Tongue (tissue), 2 donors: ENCODE results near the gene ABLIM2. TPM values are rescaled to one million over a fixed set of nuclear protein-coding genes. Genes with fewer than 3 reads are reported as not detected.

Experiments
- DNase-seq: peaks from one replicate; pipeline ENCODE4 v3.0.0-alpha.2; 2015
- total RNA-seq: library from RNA; depleted of rRNA; stranded (reverse); fragments of >200 nt; gene quantifications from one replicate; pipeline ENCODE4 v1.2.3, GENCODE V29; 2014

Gene ABLIM2
- total RNA-seq: 44.2 TPM

DNA sequence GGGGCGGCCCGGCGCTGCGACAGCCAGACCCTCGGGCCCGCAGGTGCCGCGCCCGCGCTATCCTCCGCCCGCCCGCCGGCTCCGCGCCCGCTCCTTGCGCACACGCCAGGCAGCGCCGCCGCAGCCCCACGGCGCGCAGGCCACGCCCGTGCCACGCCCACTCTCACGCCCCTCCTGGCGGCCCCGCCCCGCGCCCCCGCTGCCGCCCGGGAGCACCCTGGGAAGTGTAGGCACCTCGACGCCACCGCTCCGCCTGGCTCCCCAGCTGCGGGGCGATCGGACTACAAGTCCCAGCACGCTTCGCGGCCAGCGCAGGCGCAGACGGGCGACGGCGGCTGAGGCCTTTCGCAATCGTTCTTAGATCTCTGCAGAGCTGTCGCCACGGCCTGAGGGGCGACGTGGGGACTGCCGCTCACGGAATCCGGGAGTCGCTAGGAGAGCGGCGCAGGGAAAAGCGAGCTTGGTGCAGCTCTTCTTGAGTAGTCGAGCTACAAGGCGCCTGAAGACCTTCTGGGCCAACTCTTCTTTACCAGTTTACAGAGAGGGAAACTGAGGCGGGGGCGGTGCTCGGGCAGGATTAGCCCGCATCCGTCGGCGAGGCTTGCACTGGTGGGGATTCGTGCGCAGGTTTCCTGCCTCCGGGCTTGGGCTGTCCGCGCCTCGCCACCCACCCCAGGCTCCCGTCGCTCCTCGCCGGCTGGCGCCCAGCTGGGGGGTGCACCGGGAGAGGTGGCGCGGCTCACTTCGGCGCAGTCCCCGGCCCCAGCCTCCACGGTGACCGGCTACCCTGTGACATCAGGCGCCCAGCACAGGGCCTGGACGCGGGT lies at the start of gene ABLIM2:
ABLIM2 (minus strand) TSS at position 104 of the 827 bp plus-strand sequence. CDS start 124 bp downstream, outside the sequence.
- peak; percentile 99 for DNase-seq

DNA sequence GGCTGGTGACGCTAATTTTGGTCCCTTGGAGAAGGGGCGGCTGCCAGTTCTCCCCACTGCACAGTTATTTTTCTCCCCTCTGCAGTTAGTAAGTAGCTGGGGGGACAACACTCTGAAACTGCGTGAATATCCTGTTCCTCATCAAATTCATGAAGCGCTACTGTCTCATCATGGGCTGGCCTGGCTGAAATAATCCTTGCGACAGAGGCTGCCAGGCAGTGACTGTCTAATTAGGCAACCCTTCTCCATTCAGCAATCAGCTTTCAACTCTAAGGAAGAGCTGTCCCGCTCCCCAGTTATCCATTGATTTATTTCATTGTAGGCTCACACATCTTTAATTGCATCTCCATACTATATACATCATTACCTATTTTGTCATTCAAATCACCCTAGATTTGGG lies 48.7 kb upstream of the ABLIM2 start:
- no peak for DNase-seq

DNA sequence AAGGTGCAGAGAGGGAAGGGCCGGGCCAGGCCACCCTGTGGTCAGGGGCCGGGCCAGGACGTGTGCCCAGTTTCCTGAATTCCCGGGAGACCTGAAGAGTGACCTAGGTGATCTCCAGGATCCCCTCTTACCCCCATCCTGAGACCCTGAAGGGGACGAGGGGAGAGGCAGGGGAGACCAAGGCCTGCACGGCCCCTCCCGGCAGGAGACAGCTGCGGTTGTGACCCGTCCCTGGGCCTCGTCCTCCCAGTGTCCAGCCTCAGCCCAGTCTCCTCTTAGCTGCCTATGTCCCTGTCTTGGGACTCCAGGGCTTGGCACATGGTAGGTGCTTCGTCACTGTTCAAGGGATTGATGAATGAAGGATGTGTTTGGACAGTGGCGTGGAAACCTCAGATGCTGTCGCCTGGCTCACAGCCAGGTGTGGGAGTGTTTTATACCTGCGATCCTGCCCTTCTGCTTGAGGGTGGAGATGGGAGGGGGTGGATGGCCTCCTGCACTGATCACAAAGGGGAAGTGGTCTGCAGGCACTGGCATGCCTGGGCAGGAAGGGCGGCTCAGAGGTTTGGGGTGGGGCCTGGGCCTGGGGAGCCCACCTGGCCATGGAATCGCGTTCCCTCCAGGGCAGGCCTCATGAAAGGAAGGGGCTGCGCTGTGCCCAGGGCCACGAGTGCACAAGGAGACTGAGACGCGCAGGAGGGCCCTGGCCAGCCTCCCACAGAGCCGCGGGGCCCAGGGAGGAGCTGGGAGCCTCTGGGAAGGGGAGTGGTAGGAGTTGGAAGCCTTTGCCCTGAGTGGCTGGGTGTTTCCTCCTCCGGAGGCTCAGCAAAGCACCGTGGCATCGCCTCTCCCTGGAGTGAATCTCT lies 47.4 kb upstream of the ABLIM2 start:
- peak; percentile 58 for DNase-seq

DNA sequence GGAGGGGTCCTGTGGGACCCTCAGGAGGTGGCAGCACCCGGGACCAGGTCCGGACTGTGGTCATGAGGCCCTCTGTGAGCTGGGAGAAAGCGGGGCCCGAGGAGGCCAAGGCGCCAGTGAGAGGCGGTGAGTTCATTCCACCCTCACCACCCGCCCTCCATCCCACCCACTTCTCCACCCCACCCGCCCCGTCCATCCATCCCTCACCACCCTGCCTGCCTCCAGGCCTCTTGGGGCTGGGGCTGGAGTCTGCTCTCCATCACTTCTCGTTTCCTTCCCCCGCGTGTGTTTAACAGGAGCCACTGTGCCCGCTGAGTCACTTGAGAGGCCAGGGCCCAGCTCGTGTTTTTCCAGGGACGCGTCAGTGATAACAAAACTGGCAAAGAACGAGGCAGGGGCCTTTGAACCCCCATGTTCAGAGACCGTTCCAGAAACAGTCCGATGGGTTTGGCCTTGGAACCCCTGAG lies 46.7 kb upstream of the ABLIM2 start:
- no peak for DNase-seq

DNA sequence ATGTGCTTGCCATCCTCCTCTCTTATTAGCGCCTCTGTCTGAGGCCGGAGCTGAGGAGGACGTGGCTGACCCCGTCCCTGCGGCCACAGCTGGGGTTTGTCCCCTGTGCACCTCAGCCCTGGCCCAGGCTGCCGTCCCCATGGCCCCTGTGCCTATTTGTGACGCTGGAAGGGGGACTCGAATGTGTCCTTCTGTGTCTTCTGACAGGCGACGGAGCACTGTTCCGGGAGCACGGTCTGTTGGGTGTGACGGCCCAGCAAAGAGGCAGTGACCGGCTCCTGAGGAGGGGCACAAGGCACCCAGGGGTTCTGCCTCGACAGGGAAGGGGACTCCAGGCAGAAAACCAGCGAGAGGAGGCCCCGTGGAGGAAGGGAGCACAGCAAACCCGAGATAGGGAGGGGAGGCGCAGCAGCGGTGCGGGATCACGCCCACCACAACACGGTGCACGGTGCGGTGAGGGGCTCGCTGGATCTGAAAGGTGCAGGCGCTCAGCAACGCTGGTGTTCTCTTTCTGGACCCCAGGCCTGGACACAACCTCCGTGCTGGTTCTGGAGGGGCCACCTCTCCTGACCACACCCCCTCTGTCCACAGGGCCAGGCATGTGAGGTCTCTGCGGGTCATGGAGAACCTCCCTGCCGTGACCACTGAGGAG lies 46.1 kb upstream of the ABLIM2 start:
- no peak for DNase-seq

DNA sequence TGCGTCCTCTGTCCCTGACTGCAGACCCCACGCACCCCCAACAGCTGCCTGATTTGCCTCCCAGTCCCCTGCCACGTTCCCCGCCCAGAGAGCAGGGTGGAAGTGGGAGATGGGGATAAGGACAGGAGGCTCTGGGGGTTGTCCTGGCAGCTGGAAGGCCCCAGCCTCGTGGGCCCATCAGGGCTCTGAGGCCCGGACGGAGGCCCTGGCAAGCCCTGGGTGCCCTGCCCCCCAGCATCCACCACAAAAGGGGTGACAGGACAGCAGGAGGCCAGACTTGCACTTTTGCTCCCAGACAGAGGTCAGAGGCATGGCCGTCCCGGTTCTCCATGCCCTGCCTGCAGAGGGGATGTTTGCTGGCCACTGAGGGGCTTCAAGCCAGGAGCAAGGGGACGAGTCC lies 45.2 kb upstream of the ABLIM2 start:
- no peak for DNase-seq

DNA sequence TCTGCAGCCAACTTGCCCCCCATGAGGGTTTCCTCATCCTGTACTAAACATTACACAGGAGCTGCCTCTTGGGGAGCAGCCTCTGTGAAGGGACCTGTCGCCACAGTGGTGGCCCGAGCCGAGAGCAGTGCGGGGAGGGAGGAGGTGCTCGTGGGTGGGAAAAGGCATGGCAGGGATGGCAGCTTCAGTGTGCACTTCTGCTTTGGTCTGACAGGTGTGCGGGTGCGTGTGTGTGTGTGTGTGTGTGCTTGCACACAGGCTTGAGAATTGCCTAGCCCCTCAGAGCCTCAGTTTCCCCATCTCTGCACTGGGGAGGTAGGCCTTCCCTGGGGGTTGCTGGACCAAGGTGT lies 44.4 kb upstream of the ABLIM2 start:
- no peak for DNase-seq

DNA sequence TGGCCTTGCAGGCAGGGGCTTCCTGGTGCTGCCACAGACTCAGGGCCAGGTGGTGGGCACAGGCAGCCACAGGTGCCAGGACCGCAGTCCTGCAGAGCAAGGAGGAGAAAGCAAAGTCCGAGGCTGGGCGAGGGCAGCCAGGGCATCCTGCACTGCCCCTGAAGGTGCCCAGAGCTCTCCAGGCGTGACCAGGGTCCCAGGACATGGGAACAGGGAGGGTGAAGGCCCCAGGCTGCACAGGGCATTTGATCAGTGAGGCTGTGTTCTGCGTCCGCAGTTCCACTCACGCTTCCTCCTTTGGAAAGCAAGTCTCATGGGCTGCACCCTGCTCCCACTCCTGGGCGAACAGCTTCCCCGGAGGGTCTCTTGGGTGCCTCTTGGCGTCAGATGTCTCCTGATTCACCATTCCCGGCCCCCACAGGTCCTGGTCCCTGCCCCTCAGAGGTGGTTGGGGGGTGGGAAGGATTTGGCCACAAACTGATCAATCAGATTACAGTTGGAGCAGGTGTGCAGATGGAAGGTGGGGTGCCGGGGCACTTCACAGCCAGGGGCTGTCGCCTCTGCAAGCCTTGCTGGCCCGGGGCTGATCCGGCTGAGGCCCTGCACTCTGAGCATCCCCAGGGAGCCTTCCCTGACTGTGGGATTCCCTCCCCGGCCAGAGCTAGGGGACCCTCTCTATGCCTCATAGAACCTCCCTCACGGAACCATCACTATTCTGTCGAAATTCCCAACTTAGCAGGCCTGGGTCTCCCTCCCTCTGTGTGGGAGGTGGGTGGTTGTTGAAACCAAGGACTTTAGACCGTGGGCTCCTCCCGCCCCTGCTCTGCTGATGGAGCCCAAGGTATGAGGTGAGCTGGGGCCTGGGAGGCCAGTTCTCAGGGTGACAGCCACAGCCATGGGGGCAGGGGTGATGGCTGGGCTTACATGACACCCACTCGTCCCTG lies 43.8 kb upstream of the ABLIM2 start:
- no peak for DNase-seq

DNA sequence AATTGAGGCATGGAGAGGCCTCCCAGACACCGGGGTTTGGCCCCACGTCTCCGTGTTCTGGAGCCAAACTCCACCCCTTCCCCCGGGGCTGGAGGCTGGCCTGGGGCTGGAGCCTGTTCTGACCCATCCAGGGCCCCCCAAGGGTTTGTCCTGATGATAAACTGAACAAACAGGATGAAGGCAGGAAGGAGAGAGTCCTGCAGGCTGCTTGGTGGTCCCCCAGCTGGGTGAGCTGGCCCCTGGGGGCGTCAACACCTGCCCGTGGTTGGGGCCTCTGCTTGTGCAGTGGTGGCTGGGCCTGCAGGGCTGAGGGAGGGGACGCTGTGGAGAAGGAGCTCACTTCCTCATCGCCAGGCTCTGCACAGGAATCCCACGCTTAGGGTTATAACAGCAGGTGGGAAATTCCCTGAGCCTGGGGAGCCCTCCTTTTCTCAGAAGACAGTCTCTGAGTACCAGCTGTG lies 42.7 kb upstream of the ABLIM2 start:
- DNase-seq: no peak

DNA sequence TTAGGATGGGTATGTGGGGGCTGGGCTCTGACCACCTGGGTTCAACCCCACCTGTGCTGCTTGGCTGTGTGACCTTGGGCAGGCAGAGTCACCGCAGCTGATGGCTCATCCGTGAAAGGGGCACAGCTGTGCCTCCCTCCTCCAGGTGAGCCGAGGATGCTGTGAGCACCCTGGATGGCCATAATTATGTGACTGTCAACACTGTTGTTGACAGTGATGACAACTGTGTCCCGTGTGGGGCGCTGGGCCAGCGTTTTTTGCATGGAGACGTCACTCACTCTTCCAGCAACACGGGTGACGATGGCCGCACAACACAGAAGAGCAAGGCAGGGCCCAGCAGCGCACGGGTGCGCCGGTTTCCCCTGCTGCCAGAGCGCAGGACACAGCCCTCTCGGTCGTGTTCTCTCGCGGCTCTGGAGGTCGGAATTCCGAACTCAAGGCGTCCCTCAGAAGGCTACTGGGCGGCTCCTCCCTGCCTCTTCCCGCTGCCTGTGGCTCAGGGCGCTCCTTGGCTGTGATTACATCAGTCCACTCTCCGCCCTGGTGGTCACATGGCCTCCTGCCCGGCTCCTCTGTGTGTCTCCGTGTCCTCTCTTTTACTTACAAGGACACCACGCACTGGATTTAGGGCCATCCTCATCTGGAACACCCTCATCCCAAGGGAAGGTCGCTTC lies 41.8 kb upstream of the ABLIM2 start:
- DNase-seq: no peak

DNA sequence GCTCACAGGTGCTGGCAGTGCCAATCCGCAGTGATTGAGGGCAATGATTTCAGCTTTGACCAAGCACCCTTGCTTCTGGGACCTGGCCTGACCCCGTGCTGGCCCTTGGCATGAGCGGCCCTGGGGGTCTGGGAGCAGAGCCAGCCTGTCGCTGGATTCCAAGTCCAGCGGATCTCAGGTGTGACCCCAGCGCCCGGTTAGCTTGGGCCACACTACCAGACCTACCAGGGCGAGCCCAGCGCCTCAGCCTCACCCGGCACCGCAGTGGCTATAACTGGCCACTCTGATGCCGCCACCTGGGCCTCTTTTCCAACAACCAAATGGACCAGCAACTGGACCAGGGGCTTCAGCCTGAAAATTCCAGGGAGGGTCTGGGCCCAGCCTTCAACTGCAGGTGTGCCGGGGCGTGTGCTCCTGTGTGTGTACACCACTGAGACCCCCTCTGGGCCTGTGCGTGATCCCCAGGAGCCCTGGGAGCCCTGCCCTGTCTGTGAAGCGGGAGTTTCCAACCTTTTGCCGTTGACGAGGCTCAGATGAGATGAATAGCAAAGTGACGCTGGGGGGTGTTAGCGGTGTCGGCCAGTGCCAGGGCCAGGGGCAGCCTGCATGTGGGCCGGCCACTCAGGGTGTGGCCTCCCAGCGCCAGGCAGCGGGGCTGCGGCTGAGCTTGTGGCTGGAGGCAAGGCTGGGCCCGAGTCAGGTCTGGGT lies 41.1 kb upstream of the ABLIM2 start:
- DNase-seq: no peak

DNA sequence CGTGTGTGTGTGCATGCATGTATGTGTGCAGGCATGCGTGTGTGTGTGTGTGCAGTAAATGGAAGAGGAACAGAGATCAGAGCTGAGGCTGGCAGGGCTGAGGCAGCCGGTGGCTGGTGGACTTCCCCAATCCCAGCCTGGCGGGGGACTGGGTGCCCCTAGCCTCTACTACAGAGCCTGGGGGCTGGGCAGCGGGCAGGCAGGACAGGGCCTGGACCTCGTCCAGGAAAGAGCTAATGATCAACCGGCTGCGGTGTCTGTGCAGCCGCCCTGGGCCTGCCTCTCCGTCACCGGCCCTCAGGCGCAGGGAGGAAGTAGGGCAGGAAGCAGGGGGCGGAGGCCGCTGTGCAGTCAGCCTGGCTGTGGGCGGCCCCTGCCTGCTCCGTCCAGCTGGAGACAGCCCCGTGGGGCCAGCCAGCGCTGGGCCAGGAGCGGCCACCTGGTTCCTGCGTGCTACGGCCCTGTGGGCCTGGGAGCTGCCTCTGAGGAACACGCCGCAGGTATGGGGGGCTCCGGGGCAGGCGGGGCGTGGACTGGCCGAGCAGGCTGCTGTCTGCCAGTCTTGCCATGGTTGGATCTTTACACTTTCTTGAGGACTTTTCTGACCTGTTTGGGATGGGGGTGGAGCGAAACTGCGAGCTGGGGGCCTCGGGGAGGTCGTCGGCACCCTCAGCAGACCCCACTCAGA lies 40.4 kb upstream of the ABLIM2 start, which contains the start of gene SH3TC1:
SH3TC1 (plus strand) TSS at position 385 of the 688 bp plus-strand sequence. CDS start 5,905 bp downstream, outside the sequence.
- peak; percentile 87 for DNase-seq

DNA sequence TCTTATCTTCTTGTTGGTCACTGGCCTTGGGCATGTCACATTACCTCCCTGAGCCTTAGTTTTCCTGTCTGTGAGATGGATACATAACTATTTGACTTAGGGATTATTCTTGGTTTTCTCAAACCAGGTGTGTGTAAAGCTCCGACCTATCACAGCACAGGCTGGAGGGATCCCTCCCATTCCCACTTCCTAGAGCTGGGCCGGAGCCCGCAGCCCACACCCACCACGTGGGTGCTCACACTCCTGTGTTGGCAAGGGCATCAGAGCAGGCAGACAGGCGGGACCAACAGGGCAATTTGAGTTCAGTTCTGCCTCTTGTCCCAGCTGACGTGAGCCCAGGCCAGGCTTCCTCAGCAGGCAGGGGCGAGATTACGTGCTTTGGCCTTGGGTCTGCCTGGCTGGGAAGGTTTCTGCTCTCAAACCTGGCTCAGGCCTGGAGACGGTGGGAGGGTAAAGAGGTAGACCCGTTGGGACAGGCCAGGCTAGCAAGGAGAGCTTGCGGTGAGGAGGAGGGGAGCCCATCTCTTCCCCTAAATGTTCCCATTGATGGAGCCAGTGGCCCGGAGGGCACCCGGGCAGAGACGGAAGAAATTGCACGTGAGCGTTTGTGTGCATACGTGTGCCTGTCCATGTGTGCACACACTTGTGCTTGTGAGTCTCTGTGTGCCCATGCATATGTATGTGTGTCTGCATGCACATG lies 39.7 kb upstream of the ABLIM2 start:
- no peak for DNase-seq

DNA sequence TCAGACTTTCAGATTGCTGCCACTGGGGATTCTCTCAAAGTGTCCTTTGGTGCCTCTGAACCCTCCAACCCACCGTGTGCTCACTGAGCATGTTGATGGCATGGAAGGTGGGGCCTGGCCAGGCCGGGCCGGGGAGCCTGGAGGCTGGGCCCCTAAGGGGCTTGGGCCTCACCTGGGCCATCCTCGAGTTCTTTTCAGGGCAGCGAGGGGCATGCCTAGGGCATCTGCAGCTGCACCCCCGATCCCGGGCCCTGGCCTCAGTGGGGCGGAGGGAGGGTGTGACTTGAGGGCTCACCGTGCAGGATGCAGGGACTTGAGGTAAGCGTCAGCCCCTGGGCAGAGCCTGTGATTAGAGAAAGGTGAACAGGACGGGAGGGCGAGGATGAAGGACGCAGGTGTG lies 38.9 kb upstream of the ABLIM2 start:
- no peak for DNase-seq

DNA sequence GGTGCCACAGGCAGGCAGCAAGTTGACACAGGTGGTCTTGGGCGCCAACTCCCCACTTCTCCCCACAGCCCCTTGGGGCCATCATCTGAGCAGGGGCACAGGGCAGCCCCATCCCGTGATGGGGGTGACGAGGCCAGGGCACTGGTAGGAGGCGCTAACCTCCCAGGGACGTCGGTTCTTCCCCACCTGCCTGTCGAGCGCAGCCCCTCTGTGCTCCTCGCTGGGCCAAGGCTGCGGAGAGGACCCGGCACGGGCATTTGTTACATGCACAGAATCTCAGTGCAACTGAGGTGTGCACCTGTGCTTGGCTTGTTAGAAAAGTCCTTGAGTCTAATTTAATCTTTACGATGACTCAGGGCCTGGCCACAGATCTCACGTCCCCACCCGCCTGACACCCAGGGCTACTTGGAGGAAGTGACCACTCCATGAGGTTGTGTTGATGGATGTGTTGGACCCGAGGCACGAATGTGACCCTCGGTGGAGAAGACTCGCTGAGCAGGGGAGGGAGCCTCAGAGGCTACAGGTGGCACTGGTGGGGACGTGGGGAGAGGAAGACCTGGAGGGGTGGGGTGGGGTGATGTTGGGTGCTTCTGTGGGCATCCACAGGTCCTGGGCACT lies 37.3 kb upstream of the ABLIM2 start:
- DNase-seq: no peak

DNA sequence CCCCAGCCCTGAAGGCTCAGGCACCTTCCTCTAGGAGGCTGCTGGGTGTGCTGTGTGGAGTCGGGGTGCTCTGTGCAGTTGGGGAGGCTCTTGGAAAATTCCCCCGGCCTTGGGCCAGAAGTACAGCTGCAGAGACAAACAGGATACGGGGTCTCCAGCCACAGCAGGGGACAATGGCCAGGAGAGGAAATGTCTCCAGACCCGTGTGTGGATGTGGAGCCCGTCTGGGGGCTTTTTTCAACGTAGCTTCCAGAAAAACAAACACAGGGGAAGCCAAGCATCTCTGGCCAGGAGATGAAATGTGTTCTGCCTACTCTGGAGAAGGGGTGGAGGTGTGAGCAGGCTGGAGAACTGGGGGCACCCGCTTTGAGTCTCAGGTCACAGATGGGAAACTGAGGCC lies 36.8 kb upstream of the ABLIM2 start:
- no peak for DNase-seq

DNA sequence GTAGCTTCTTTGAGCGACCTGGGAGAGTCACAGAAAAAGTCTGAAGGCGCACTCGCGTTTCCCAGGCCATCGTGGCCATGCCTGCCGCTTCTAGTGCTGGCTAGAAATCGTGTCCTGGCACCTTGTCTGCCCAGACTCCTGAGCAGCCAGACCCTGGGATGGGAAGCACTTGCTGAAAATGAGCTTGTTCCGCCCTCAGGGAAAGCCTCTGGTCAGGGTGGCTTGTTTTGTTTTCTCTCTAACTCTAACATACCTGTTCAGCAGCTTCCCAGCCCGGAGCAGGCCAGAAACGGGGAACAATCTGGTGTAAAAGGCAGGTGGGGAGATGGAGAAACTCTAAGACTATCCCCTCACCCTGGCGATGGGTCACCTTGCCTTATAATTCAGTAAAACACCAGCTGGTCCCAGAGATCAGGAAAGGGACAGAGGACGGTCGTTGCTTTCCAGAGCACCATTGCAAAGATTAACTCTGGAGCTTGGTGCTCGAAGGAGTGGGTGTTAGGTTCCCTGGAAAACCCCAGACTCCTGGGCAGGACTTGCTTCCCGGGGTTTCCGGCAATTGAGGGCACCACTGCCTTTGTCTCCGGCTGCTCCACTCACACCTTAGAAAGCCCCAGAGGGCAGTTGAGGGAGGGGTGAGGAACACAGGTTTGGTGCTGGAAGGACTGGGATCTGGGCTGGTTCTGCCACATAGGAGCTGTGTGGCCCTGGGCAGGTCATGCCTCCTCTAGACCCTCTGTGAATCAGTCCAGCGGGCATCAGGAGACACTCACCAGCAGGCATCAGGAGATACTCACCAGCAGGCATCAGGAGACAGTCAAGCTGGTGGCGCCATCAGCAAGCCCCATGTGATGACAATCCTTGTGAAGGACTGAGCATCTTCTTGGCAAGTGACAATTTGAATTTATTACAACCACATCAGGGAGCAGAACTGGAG lies 36.0 kb upstream of the ABLIM2 start:
- no peak for DNase-seq
